Measurements from ENCODE around the gene ITGB2.

ITGB2 gene

DNA sequence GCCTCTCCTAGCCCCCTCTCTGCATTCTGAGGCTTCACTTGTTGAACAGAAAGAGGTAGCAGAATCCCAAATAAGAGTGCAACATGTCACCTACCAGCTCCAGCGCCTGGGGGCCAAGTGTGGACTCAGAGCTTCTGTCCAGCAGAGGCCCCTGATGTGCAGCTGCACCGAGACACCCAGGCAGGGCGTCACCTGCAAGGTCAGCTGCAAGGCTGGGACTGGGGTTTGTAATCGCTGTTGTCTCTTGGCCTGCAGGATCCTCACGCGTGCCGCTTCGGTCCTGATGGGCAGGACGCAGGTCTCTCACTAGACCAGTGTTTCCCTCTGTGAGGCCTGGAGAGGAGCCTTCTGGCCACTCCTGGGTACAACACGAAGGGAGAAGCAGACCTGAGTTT lies 14.8 kb upstream of the ITGB2 start:
- H2AFZ ChIP-seq (ENCODE audit: low read length) = no peak overlapping the region
- no peak overlapping the region for H3K9ac ChIP-seq (ENCODE audit: low read length)
- no peak overlapping the region for H3K27ac ChIP-seq (ENCODE audit: low read depth, low read length, poor library complexity, severe bottlenecking)
- H3K4me3 ChIP-seq (ENCODE audit: low read depth, low read length, poor library complexity, severe bottlenecking) = no peak overlapping the region
- no peaks in the 10 kb centered on the region for H3K9me3 ChIP-seq (ENCODE audit: low read length)
- H3K36me3 ChIP-seq (ENCODE audit: insufficient read depth, low read length) = no peaks in the 10 kb centered on the region
- no peak overlapping the region for H3K4me2 ChIP-seq (ENCODE audit: low read length)
- no peaks in the 10 kb centered on the region for H3F3A ChIP-seq (ENCODE audit: insufficient read depth, low read length)
- 0 out of 2 replicates have a peak, but pooled peaks cover 5% of the 10 kb centered on the region for H3K27me3 ChIP-seq (ENCODE audit: insufficient read depth, low read length)
- peaks cover 3% of the 10 kb centered on the region for H3K79me2 ChIP-seq (ENCODE audit: insufficient read depth, low read length)
- no peaks in the 10 kb centered on the region for H3K9me2 ChIP-seq (ENCODE audit: low read depth, low read length)
- TF ChIP-seq, protein P1, sequence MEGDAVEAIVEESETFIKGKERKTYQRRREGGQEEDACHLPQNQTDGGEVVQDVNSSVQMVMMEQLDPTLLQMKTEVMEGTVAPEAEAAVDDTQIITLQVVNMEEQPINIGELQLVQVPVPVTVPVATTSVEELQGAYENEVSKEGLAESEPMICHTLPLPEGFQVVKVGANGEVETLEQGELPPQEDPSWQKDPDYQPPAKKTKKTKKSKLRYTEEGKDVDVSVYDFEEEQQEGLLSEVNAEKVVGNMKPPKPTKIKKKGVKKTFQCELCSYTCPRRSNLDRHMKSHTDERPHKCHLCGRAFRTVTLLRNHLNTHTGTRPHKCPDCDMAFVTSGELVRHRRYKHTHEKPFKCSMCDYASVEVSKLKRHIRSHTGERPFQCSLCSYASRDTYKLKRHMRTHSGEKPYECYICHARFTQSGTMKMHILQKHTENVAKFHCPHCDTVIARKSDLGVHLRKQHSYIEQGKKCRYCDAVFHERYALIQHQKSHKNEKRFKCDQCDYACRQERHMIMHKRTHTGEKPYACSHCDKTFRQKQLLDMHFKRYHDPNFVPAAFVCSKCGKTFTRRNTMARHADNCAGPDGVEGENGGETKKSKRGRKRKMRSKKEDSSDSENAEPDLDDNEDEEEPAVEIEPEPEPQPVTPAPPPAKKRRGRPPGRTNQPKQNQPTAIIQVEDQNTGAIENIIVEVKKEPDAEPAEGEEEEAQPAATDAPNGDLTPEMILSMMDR (IDR thresholded peaks at IDR 0.05; ENCODE audit: low read length) = no peak
- TF ChIP-seq EZH2 (IDR thresholded peaks at IDR 0.05; ENCODE audit: borderline replicate concordance, low read length) = no peak
- no peaks in the 10 kb centered on the region for H4K20me1 ChIP-seq (ENCODE audit: insufficient read depth, low read length)
- H3K4me1 ChIP-seq (ENCODE audit: insufficient read depth, low read length, severe bottlenecking) = peaks cover 18% of the 10 kb centered on the region

DNA sequence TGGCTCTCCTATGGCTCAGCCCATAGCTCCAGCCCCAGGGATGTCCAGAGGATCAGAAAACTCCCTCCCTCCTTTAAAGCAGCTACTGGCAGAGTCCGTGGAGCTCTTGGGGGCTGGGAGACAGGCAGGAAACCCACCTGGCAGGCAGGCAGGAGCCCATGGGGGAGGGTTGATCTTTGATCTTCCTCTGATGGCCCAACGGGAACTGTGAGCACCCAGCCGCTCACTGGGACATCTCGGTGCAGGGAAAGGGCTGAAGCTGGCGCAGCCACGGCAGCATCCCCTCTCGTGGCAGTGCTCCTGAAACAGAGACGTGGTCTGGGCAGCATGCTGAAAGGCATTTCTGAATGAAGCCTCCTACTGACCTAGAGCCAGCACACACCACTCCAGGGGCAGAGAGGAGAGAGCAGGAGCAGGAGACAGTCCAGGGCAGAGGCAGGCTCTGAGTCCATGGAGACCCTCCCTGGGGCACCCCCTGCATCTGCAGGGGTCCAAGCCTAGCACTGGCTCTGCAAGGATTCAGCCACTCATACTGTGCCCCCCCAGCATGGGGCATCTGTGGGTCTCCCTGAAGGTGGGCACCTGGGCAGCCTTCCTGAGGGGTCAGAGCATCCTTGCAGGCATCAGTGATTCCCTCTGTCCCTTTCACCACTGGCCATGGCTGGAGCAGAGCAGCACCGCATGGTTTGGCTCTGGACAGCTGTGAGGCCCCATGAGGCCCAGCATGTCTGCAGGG lies 14.3 kb upstream of the ITGB2 start:
- Histone ChIP-seq H3K4me2 (ENCODE audit: low read length) (no peak overlapping the region), H3K9me2 (ENCODE audit: low read depth, low read length) (no peaks in the 10 kb centered on the region), H3K36me3 (ENCODE audit: insufficient read depth, low read length) (no peaks in the 10 kb centered on the region), H3K9ac (ENCODE audit: low read length) (no peak overlapping the region), H3K4me3 (ENCODE audit: low read depth, low read length, poor library complexity, severe bottlenecking) (no peak overlapping the region), H3K4me1 (ENCODE audit: insufficient read depth, low read length, severe bottlenecking) (peaks cover 17% of the 10 kb centered on the region), H4K20me1 (ENCODE audit: insufficient read depth, low read length) (no peaks in the 10 kb centered on the region), H3K27me3 (ENCODE audit: insufficient read depth, low read length) (peaks cover 5% of the 10 kb centered on the region; the same call in 1 of the 2 replicates), H3K79me2 (ENCODE audit: insufficient read depth, low read length) (no peaks in the 10 kb centered on the region), H3F3A (ENCODE audit: insufficient read depth, low read length) (no peaks in the 10 kb centered on the region), H3K27ac (ENCODE audit: low read depth, low read length, poor library complexity, severe bottlenecking) (no peak overlapping the region), H3K9me3 (ENCODE audit: low read length) (no peaks in the 10 kb centered on the region), H2AFZ (ENCODE audit: low read length) (no peak overlapping the region)
- no peak for TF ChIP-seq EZH2 (IDR thresholded peaks at IDR 0.05; ENCODE audit: borderline replicate concordance, low read length)
- TF ChIP-seq, protein P1 (IDR thresholded peaks at IDR 0.05; ENCODE audit: low read length) = no peak

DNA sequence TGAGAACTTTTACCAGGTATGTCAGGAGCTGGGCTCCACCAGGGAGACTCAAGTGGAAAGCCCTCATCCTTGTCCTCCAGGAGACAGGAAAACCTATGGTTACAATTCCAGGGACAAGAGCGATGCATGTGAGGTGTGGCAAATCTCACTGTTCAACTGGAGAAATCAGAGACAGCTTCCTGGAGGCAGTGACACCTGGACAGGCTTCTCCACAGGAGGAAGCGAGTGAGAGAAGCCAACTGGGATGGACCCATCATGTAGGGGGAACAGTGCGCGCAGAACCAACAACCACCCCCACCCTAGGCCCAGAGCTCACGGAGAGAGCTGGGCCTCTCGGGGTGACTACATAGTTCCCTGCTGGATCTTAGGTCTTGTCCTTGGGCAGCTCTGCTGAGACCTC lies 13.6 kb upstream of the ITGB2 start:
- H3K9me3 ChIP-seq (ENCODE audit: low read length) = no peaks in the 10 kb centered on the region
- H3K4me3 ChIP-seq (ENCODE audit: low read depth, low read length, poor library complexity, severe bottlenecking) = no peak overlapping the region
- TF ChIP-seq, protein P1 (IDR thresholded peaks at IDR 0.05; ENCODE audit: low read length) = no peak
- no peak for TF ChIP-seq EZH2 (IDR thresholded peaks at IDR 0.05; ENCODE audit: borderline replicate concordance, low read length)
- H3K9ac ChIP-seq (ENCODE audit: low read length) = no peak overlapping the region
- peaks cover 5% of the 10 kb centered on the region; the same call in 1 of the 2 replicates for H3K27me3 ChIP-seq (ENCODE audit: insufficient read depth, low read length)
- H3K27ac ChIP-seq (ENCODE audit: low read depth, low read length, poor library complexity, severe bottlenecking) = no peak overlapping the region
- H3K79me2 ChIP-seq (ENCODE audit: insufficient read depth, low read length) = no peaks in the 10 kb centered on the region
- H3F3A ChIP-seq (ENCODE audit: insufficient read depth, low read length) = no peaks in the 10 kb centered on the region
- H3K36me3 ChIP-seq (ENCODE audit: insufficient read depth, low read length) = no peaks in the 10 kb centered on the region
- no peak overlapping the region for H3K4me2 ChIP-seq (ENCODE audit: low read length)
- no peaks in the 10 kb centered on the region for H4K20me1 ChIP-seq (ENCODE audit: insufficient read depth, low read length)
- no peaks in the 10 kb centered on the region for H3K9me2 ChIP-seq (ENCODE audit: low read depth, low read length)
- H3K4me1 ChIP-seq (ENCODE audit: insufficient read depth, low read length, severe bottlenecking) = peaks cover 14% of the 10 kb centered on the region
- H2AFZ ChIP-seq (ENCODE audit: low read length) = no peak overlapping the region

All from OCI-LY1 (cell line).